Ishikawa (cell line): ENCODE data around the gene SNTG2.

ENCODE experiments used
- CEBPB ChIP-seq: IDR thresholded peaks from 2 replicates; pipeline ENCODE4 v1.6.1; 2012
- CREB1 ChIP-seq: IDR thresholded peaks from 2 replicates; pipeline ENCODE4 v1.6.1; 2012; ENCODE audit warnings: low read depth
- EGR1 ChIP-seq: IDR thresholded peaks from 2 replicates; pipeline ENCODE4 v1.6.1; 2012
- EP300 ChIP-seq: IDR thresholded peaks from 2 replicates; pipeline ENCODE4 v1.6.1; 2012; ENCODE audit warnings: borderline replicate concordance
- FOXM1 ChIP-seq: IDR thresholded peaks from 2 replicates; pipeline ENCODE4 v1.6.1; 2012; ENCODE audit warnings: low read depth, borderline replicate concordance
- MAX ChIP-seq: IDR thresholded peaks from 2 replicates; pipeline ENCODE4 v1.6.1; 2012
- NFIC ChIP-seq: IDR thresholded peaks from 2 replicates; pipeline ENCODE4 v1.6.1; 2012
- RAD21 ChIP-seq: IDR thresholded peaks from 2 replicates; pipeline ENCODE4 v1.6.1; 2012; ENCODE audit warnings: low read depth
- REST ChIP-seq: IDR thresholded peaks from 2 replicates; pipeline ENCODE4 v1.6.1; 2012; ENCODE audit warnings: low read depth, mild to moderate bottlenecking
- TAF1 ChIP-seq: IDR thresholded peaks from 2 replicates; pipeline ENCODE4 v1.6.1; 2012; ENCODE audit warnings: low read depth, mild to moderate bottlenecking
- TCF12 ChIP-seq: IDR thresholded peaks from 2 replicates; pipeline ENCODE4 v1.6.1; 2012; ENCODE audit warnings: low read depth
- TEAD4 ChIP-seq: IDR thresholded peaks from 2 replicates; pipeline ENCODE4 v1.6.1; 2012
- USF1 ChIP-seq: IDR thresholded peaks from 2 replicates; pipeline ENCODE4 v1.6.1; 2012
- YY1 ChIP-seq: IDR thresholded peaks from 2 replicates; pipeline ENCODE4 v1.6.1; 2012; ENCODE audit warnings: low read depth
- ZBTB7A ChIP-seq: IDR thresholded peaks from 2 replicates; pipeline ENCODE4 v1.6.1; 2012; ENCODE audit warnings: low read depth

SNTG2 gene

GRCh38 chr2:1028831-1029230 lies 78.2 kb downstream of the SNTG2 start:
- TF ChIP-seq EGR1 (no peak), REST (no peak)

- TF ChIP-seq TEAD4 (no peak), NFIC (no peak), TAF1 (no peak)
These were observed 81.4 kb downstream of the SNTG2 start for GRCh38 chr2:1032030-1032429.

- TF ChIP-seq MAX (no peak), RAD21 (no peak), TAF1 (no peak), YY1 (no peak), CREB1 (no peak), EGR1 (no peak), TCF12 (no peak), TEAD4 (no peak), ZBTB7A (no peak), EP300 (no peak), USF1 (no peak), REST (no peak), CEBPB (no peak), NFIC (no peak), FOXM1 (no peak)
These were observed 82.4 kb downstream of the SNTG2 start for GRCh38 chr2:1033069-1033468.

- no peak for TF ChIP-seq TCF12
- TF ChIP-seq CREB1, result no peak
- TF ChIP-seq USF1, result no peak
- TF ChIP-seq FOXM1, result no peak
- TF ChIP-seq CEBPB, result no peak
- no peak for TF ChIP-seq TAF1
- no peak for TF ChIP-seq EP300
These were observed 86.4 kb downstream of the SNTG2 start for GRCh38 chr2:1037066-1037465.

GRCh38 chr2:1039549-1039948 lies 88.9 kb downstream of the SNTG2 start:
- TF ChIP-seq ZBTB7A, result no peak
- no peak for TF ChIP-seq TCF12

GRCh38 chr2:1041012-1041805 lies 90.6 kb downstream of the SNTG2 start:
- TF ChIP-seq CEBPB (no peak), USF1 (no peak)

- TF ChIP-seq CREB1 (no peak), EP300 (no peak), CEBPB (no peak), FOXM1 (no peak), TCF12 (no peak), USF1 (no peak), TAF1 (no peak), YY1 (no peak), RAD21 (no peak), EGR1 (no peak), MAX (no peak), ZBTB7A (no peak), REST (no peak)
These were observed 94.5 kb downstream of the SNTG2 start for GRCh38 chr2:1045109-1045508.
